Measurements from ENCODE around the gene EID1.
A peak's percentile ranks its signal among the peaks of the same experiment; 100 is the strongest.
"Not testable (repeated sequence)": the region's sequence is repeated elsewhere in the genome, so short reads cannot be mapped to it uniquely, and the experiment has no call there.

Gene EID1

DNA sequence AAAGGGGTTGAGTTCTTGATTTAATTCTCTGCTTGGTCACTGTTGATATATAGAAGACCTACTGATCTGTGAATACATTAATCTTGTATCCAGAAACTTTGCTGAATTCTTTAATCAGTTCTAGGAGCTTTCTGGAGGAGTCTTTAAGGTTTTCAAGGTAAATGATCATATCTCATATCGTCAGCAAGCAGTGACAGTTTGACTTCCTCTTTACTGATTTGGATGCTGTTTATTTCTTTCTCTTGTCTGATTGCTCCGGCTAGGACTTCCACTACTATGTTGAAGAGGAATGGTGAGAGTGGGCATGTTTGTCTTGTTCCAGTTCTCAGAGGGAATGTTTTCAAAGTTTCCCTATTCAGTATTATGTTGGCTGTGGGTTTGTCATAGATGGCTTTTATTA, 31.4 kb downstream of the EID1 start:
- DNase-seq (ENCODE audit: low spot score); FAIRE-seq: not testable (repeated sequence)

DNA sequence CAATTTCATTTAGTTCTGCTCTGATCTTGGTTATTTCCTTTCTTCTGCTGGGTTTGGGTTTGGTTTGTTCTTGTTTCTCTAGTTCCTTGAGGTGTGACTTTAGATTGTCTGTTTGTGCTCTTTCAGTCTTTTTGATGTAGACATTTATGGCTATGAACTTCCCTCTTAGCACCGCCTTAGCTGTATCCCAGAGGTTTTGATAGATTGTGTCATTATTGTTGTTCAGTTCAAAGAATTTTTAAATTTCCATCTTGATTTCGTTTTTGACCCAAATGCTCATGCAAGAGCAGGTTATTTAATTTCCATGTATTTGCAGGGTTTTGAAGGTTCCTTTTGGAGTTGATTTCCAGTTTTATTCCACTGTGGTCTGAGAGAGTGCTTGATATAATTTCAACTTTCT, 32.6 kb downstream of the EID1 start:
- FAIRE-seq; DNase-seq (ENCODE audit: low spot score): not testable (repeated sequence)

DNA sequence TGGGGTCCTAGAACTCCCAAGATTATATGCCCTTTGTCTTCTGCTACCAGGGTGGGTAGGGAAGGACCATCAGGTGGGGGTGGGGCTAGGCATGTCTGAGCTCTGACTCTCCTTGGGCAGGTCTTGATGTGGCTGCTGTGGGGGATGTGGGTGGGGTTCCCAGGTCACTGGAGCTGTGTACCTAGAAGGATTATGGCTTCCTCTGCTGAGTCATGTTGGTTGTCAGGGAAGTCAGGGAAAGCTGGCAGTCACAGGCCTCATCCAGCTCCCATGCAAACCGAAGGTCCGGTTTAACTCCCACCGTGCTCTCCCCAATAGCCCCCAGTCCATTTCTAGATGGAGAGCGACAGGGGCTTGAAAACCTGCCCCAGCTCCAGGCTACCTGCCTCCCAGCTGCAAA, 35.2 kb downstream of the EID1 start:
- DNase-seq (ENCODE audit: low spot score) (no peak), FAIRE-seq (no peak)

DNA sequence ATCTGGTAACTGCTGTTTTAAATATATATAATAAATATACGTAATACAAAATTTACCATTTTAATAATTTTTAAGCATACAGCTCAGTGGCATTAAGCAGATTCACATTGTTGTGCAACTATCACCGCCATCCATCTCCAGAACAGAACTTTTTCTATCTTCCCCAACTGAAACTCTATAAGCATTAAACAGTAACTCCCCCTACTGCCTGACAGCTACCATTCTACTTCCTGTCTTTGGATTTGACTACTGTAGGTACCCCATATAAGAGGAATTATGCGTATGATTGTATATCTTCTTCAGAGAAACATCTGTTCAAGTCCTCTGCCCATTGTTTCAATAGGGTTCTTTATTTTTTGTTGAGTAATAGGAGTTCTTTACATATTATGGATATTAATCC, 36.8 kb downstream of the EID1 start:
- no peak for DNase-seq (ENCODE audit: low spot score)
- FAIRE-seq, result no peak

DNA sequence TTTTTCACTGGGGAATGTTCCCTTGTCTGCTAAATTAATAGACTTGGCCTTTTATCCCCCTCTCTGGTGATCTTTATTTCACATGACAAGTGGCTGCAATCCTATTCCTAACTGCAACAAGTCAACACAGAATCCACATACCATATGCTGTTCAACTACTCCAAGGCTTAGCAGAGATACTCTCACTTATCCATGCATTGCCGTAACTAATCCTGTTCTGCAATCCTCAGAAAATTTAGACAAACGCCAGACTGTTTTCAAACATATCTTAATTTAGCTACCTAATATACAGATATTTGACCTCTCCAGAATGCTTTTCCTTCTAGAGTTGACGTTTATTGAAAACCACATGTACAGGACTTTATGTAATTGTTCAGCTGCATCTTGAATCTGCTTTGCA, 37.9 kb downstream of the EID1 start:
- FAIRE-seq (no peak), DNase-seq (ENCODE audit: low spot score) (no peak)

- no peak for DNase-seq (ENCODE audit: low spot score)
- no peak for FAIRE-seq
Measured at GRCh38 chr15:48916721-48917120, 38.8 kb downstream of the EID1 start.

DNA sequence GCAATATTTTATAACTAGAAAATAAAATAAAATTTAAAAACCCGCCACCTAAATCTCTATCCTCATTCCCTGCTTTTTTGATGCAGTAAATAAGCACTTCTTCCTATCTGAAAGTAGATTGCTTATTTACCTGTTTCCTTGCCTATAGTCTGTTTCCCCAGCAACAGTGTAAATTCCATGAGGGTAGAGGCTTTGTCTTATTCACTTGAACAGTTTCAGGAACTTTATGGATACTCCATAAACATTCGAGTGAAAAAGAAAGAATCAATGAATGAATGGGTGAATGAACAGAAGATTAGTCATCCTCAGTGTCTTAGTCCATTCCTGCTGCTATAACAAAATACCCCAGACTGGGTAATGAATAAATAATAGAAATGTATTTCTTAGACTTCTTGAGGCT, 44.1 kb downstream of the EID1 start:
- DNase-seq (ENCODE audit: low spot score) (no peak), FAIRE-seq (no peak)

DNA sequence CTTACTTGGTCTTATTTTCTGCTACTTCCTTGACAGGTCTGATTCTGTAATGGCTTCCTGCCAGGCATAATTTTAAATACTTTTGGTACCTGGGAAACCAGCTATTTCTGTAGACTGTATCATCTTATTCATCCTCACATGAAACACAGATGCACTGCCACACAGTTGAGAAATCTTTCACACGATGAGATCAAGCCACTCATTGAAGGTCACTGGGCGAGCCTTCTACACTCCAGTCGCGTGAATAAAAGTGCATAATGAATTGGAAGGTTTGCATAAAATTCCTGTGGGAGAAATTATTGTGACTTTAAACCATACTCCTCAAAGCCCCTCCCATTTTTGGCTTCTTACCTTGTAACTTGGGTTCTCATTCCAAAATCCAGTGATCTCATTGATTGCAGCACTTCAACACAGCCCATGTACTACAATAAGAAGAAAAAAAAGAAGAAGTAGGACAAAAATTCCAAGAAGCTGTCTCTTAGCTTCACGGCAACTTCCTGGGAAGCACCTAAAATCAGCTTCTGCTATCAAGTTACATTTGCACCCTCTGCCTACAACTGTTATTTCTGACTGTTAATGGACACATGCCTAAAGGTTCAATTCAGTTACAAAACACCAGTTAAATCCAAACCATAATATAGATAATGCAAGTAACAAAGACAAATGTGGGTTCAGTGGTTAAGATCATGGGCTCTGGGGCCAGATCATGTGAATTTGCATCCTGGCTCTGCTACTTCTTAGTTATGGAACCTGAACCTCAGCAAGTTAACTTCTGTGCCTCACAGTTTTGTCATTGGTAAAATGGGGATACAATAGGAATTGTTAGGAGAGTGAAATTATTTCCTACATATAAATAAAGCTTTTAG, 46.8 kb downstream of the EID1 start:
- DNase-seq (ENCODE audit: low spot score), result no peak

DNA sequence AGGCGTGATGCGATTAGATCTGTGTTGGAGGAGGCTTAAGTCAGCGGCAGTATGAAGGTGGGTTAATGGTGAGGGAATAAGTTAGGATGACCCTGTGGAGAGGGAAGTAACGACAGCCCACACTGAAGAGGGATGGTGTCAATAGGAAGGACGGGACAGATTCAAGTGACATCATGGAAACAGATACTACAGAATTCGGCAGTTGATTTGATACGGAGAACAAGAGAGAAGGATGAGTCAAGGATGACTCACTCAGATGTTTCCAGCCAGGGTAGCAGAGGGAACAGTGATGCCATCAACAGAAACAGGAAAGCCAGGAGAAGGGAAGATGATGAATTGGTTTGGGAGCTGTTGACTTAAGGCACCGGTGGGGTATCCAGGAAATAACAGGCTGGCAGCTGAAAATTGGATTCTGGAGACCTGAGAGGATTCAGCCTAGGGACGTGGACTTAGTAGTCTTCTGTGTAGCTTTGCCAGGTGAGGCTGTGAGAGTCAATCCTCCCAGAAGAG, 47.8 kb downstream of the EID1 start:
- DNase-seq (ENCODE audit: low spot score), result peak; percentile 75
- no peak for FAIRE-seq

More for the DNA sequence above, 46.8 kb downstream of the EID1 start:
- no peak for FAIRE-seq

GRCh38 chr15:48928877-48929538, 51.1 kb downstream of the EID1 start:
- no peak for DNase-seq (ENCODE audit: low spot score)
- FAIRE-seq, result no peak

DNA sequence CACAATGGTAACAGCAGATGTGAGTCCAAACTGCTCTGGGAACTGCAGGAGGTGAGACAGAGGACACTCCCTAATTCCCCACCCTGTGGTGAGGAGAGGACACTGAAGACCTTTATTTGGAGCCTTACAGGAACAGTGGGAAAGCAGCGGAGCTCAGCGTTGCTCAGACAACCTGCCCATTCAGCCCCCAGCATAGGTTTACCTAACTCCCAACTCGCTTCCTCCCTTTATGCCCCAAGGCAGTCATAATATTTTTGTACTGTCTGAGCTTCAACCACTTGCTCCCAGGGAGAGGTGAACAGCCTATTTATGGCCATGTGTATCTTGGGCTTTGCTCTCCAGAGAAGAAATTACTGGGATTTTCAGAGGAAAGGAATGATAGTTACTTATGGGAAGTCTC, 51.7 kb downstream of the EID1 start:
- FAIRE-seq (no peak), DNase-seq (ENCODE audit: low spot score) (no peak)

Measured in urothelium cell line (cell line).